Keratinocyte (primary cell): ENCODE measurements around the gene MYO9A.

Experiments
- CTCF ChIP-seq, 3 experiments: IDR thresholded peaks in 1 of 3; conservative IDR thresholded peaks in 1 of 3; optimal IDR thresholded peaks in 1 of 3; 2 replicates in 2 of 3; 3 replicates in 1 of 3; pipeline versions ENCODE3 to v1.5.1; 2011; ENCODE audit warnings: low read length in 3 of 3, mild to moderate bottlenecking in 3 of 3, moderate library complexity in 2 of 3, control low read depth in 1 of 3, inconsistent platforms in 1 of 3; ENCODE audit not compliant: insufficient read depth in 2 of 3; ENCODE audit errors: extremely low read depth in 1 of 3
- EZH2 ChIP-seq: IDR thresholded peaks from one replicate; pipeline ENCODE4 v1.6.1; 2012; ENCODE audit warnings: inconsistent platforms, mild to moderate bottlenecking, low read length, moderate library complexity

- TF ChIP-seq CTCF (optimal IDR thresholded peaks at IDR 0.05 in 1 of 3, IDR thresholded peaks at IDR 0.05 in 1 of 3, conservative IDR thresholded peaks at IDR 0.05 in 1 of 3; ENCODE audit: extremely low read depth in 1 of 3, insufficient read depth in 2 of 3, low read length in 3 of 3) = no peak
- no peak for TF ChIP-seq EZH2
These were observed 28.3 kb upstream of the MYO9A start for GRCh38 chr15:72146221-72146620.
